Mammary epithelial cell (primary cell): ENCODE results near the gene CHRNA1.

Experiments
- CTCF ChIP-seq, 2 donors: IDR thresholded peaks in 1 of 2; conservative IDR thresholded peaks in 1 of 2; 2 replicates each; pipeline ENCODE4 v1.5.1; 2011 to 2012; ENCODE audit warnings: inconsistent platforms in 2 of 2, low read length in 2 of 2, mild to moderate bottlenecking in 2 of 2, control low read depth in 1 of 2, low read depth in 1 of 2; ENCODE audit not compliant: insufficient read depth in 1 of 2; ENCODE audit errors: extremely low read depth in 1 of 2
- EZH2 ChIP-seq: IDR thresholded peaks from 2 replicates; pipeline ENCODE4 v1.6.1; 2012; ENCODE audit warnings: low read length, inconsistent platforms, borderline replicate concordance

DNA sequence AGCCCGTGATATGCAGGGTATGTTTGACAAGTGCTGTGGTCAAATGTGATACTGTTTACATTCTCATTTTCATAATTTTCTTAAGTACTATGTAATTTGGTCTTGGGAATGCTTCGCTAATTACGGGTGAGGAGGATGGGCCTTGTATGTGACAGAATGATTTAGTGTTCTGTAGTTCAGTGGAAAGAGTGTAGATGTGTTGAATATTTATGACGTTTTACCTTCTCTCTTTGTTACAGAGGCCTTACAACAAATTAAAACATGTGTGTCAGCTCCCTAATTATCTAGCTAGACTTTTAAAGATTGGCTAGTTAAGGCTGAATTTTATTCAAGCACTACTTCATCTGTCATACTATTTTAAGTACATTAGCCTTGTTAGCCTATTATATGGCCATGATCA is 10.6 kb upstream of the CHRNA1 start:
- TF ChIP-seq EZH2 = no peak
- no peak for TF ChIP-seq CTCF (conservative IDR thresholded peaks at IDR 0.05 in 1 of 2, IDR thresholded peaks at IDR 0.05 in 1 of 2; ENCODE audit: extremely low read depth in 1 of 2, insufficient read depth in 1 of 2, low read depth in 1 of 2, low read length in 2 of 2)
